Ovary (tissue), 9 donors: ENCODE measurements around the gene RSPH6A. TPM values are rescaled to one million over a fixed set of nuclear protein-coding genes. Genes with fewer than 3 reads are reported as not detected.

Source experiments
- DNase-seq, 5 donors: peaks; one replicate each; pipeline ENCODE4 v3.0.0-alpha.2; 2019 to 2020
- H3K27ac ChIP-seq, 2 donors: fragments of 200-600 bp; one replicate each; pipeline versions ENCODE4 v1.5.1 to v1.8.0; 2019 to 2022
- H3K27me3 ChIP-seq: fragments of 200-600 bp; one replicate; pipeline ENCODE4 v1.8.0; 2022
- H3K36me3 ChIP-seq: fragments of 200-600 bp; sonication (generic); one replicate; pipeline ENCODE4 v1.5.1; 2019
- H3K4me1 ChIP-seq: one replicate; pipeline ENCODE4 v1.8.1; 2013; ENCODE audit warnings: mild to moderate bottlenecking, moderate library complexity; ENCODE audit not compliant: insufficient read depth
- H3K4me3 ChIP-seq: fragments of 200-600 bp; sonication (generic); one replicate; pipeline ENCODE4 v1.5.1; 2017
- H3K9me3 ChIP-seq, 2 donors: fragments of 200-600 bp in 1 of 2; sonication (generic) in 1 of 2; one replicate each; pipeline versions ENCODE4 v1.5.1 to v1.8.1; 2013 to 2019; ENCODE audit warnings: mild to moderate bottlenecking in 1 of 2, moderate library complexity in 1 of 2
- EP300 ChIP-seq: sonication (generic); formaldehyde crosslinking; IDR thresholded peaks from one replicate; pipeline ENCODE4 v1.6.1; 2017; ENCODE audit warnings: antibody characterized with exemption
- POLR2A ChIP-seq: fragments of 450-650 bp; IDR thresholded peaks from one replicate; pipeline ENCODE4 v1.6.1; 2017; ENCODE audit warnings: antibody characterized with exemption, mild to moderate bottlenecking, moderate library complexity
- WGBS, 3 donors: extraction: QIAGEN DNeasy Blood & Tissue Kit in 1 of 3; methylation state at CpG; one replicate each; pipeline versions ENCODE4 v1.1.5 to v1.1.7; 2013 to 2017; 5-methylcytosine and 5-hydroxymethylcytosine counted together
- intact Hi-C, 4 donors: fragments of 100-400 bp; cut with DNase I; formaldehyde crosslinking; loops; one replicate each; pipeline versions ENCODE4 v1.11.0 to v1.15.1; 2022 to 2023
- polyA plus RNA-seq, 2 donors: library from polyadenylated mRNA; stranded (reverse); fragments of 200-250 nt in 1 of 2; fragments of 350-450 nt in 1 of 2; fragmentation: Illumina TruSeq in 1 of 2; extraction: RNeasy Lipid Tissue Mini Kit (QIAGEN cat#74804) in 1 of 2; gene quantifications; one replicate each; pipeline ENCODE4 v1.2.3, GENCODE V29; 2013 to 2014
- total RNA-seq, 7 donors: library from RNA; depleted of rRNA in 2 of 7; stranded (reverse); fragments of >200 nt in 2 of 7; fragmentation: NEBNext Ultra II Directional in 3 of 7; extraction: Animal tissue kit (Norgen Biotek cat#: 25700) in 3 of 7; gene quantifications; one replicate each; pipeline versions ENCODE4 v1.1.0 to v1.2.4, GENCODE V29; 2016 to 2023
- TF ChIP-seq, protein P1 (sequence below), 3 donors: fragments of 450-650 bp in 2 of 3; fragments of 200-600 bp in 1 of 3; IDR thresholded peaks; one replicate each; pipeline versions ENCODE4 v1.5.1 to v1.8.0; 2016 to 2022; ENCODE audit warnings: antibody characterized with exemption in 3 of 3, mild to moderate bottlenecking in 1 of 3
- donor health status: DM: no; HTN: no; CAD: no; lungs with moderate emphysema.
- donor health status: DM: no; HTN: no; CAD: no.
- donor health status: Bipolar disorder and iron deficiency.
- donor health status: DM: yes; HTN: yes; CAD: no.
- donor health status: DM: no; HTN: no; CAD: no.
- donor health status: DM: yes; HTN: yes; CAD: no.

The RSPH6A gene
- total and polyA plus RNA-seq, 9 donors = 0.13 to 0.15 TPM; not detected in 7

DNA sequence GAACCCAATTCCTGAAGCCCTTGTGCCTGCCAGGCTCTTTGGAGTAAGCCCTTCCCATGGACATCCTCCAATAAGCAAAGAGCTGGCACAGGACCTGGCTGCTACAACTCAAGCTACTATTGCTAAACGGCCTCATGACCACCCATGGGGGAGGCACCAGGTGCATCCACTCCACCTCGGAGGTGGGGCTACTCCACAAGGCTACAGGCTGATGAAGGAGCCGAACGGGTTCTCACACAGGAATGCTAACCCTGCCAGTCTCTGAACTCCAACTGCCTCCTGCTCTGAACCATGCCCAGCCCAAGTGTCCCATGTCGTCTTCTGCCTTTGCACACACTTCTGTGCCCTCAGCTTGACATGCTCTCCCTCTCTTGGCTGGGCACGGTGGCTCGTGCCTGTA is 37.9 kb upstream of the RSPH6A start:
- intact Hi-C loops = loop anchor here in 1 of 4 donors (10.0 kb wide), 1 partner anchor 1122 kb away; no protein-coding TSS in a partner anchor
- Histone ChIP-seq H3K4me3 (no peak overlapping the region), H3K4me1 (no peaks in the 10 kb centered on the region), H3K36me3 (no peaks in the 10 kb centered on the region), H3K27ac (no peak overlapping the region), H3K9me3 (no peaks in the 10 kb centered on the region), H3K27me3 (no peaks in the 10 kb centered on the region)
- DNase-seq = no peak
- TF ChIP-seq EP300 = no peak
- TF ChIP-seq, protein P1, sequence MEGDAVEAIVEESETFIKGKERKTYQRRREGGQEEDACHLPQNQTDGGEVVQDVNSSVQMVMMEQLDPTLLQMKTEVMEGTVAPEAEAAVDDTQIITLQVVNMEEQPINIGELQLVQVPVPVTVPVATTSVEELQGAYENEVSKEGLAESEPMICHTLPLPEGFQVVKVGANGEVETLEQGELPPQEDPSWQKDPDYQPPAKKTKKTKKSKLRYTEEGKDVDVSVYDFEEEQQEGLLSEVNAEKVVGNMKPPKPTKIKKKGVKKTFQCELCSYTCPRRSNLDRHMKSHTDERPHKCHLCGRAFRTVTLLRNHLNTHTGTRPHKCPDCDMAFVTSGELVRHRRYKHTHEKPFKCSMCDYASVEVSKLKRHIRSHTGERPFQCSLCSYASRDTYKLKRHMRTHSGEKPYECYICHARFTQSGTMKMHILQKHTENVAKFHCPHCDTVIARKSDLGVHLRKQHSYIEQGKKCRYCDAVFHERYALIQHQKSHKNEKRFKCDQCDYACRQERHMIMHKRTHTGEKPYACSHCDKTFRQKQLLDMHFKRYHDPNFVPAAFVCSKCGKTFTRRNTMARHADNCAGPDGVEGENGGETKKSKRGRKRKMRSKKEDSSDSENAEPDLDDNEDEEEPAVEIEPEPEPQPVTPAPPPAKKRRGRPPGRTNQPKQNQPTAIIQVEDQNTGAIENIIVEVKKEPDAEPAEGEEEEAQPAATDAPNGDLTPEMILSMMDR (IDR thresholded peaks at IDR 0.05) = no peak
- no peak for TF ChIP-seq POLR2A
- 59 to 73% (median 68%) methylated on average over 7 of the region's 7 CpGs for WGBS, 3 donors

DNA sequence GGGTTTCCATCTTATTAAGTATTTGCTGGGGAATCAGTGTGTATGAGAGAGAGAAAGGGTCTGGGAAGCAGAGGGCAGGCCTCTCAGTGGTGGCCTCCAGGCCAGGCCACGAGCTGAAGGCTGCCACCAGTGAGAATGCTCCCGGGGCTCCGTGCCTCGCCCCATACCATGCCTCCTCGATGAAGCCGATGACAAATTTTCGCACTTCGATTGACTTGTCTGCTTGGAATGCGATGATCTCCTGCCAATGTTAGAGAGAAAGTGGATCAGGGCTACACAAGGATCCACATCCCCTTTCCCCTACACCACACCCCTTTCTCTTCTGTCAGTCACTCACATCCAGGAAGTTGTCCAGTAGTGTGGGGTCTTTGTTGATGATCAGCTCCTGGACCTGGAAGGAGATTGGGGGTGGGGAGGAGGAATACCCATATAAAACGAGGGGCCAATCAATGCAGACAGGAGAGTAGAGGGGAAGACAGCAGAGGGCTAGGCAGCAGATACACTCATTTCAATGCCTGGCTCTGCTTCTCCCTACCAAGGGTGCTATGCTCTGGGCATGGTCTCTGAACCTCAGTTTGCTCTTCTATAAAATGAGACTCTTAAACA is 37.1 kb upstream of the RSPH6A start:
- intact Hi-C loops = loop anchor here in 1 of 4 donors (10.0 kb wide), 1 partner anchor 1123 kb away; no protein-coding TSS in a partner anchor
- Histone ChIP-seq H3K4me3 (no peak overlapping the region), H3K27me3 (no peaks in the 10 kb centered on the region), H3K36me3 (no peaks in the 10 kb centered on the region), H3K27ac (no peak overlapping the region), H3K9me3 (no peaks in the 10 kb centered on the region), H3K4me1 (no peaks in the 10 kb centered on the region)
- TF ChIP-seq POLR2A (no peak), EP300 (no peak)
- TF ChIP-seq, protein P1 (IDR thresholded peaks at IDR 0.05) = no peak
- no peak for DNase-seq
- WGBS, 3 donors = 87 to 91% (median 90%) methylated on average over 10 of the region's 10 CpGs

DNA sequence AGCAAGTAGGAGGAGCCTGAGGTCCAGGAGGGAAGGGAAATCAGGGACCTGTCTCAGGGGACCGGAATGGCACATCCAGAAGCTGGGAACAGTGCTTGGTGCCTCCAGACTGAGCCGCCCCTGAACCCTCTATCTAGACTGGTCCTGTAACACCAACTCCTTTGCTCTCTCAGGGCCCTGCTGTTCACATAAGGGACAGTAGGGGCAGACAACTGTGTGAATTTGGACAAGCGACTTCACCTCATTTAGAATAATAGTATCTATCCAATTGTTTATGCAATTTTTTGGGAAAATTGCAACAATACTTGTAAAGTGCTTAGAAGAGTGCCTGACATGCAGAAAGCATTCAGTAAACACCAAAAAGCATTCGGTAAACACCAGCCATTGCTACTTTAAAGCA is 33.8 kb upstream of the RSPH6A start:
- WGBS, 3 donors = 87 to 94% (median 88%) methylated on average over 4 of the region's 4 CpGs
- Histone ChIP-seq H3K27ac (no peak overlapping the region), H3K9me3 (no peaks in the 10 kb centered on the region), H3K4me3 (no peak overlapping the region), H3K27me3 (no peaks in the 10 kb centered on the region), H3K36me3 (no peaks in the 10 kb centered on the region), H3K4me1 (no peaks in the 10 kb centered on the region)
- intact Hi-C loops = no loop called here
- TF ChIP-seq POLR2A = no peak
- TF ChIP-seq, protein P1 (IDR thresholded peaks at IDR 0.05) = no peak
- no peak for TF ChIP-seq EP300
- no peak for DNase-seq

DNA sequence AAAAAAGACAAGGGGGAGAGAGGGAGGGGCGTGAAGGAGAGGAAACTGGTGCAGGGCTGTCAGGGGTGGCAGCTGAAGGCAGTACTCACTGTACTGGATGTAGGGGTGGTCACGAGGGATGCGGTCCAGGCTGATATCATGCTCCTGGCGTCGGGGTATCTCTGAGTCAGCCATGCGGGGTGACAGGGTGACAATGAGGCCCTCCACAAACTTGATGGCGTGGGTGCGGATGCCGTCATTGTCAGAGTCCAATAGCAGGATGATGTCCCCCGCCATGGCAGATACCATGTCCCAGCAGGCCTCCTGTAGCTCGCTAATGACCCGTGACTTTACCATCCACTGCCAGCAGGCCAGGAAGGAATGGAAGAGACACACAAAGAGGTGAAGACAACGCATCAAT is 32.6 kb upstream of the RSPH6A start:
- no peaks in the 10 kb centered on the region for H3K9me3 ChIP-seq
- WGBS, 3 donors = 92 to 94% (median 92%) methylated on average over 13 of the region's 13 CpGs
- intact Hi-C loops = no loop called here
- TF ChIP-seq POLR2A (no peak), EP300 (no peak)
- TF ChIP-seq, protein P1 (IDR thresholded peaks at IDR 0.05) = no peak
- no peak for DNase-seq
- H3K36me3 ChIP-seq = no peaks in the 10 kb centered on the region
- H3K4me1 ChIP-seq = no peaks in the 10 kb centered on the region
- no peaks in the 10 kb centered on the region for H3K27me3 ChIP-seq
- H3K4me3 ChIP-seq = no peak overlapping the region
- no peak overlapping the region for H3K27ac ChIP-seq
